Measurements from ENCODE around the gene PGPEP1.
"Not testable (repeated sequence)": the region's sequence is repeated elsewhere in the genome, so short reads cannot be mapped to it uniquely, and the experiment has no call there.

PGPEP1 gene

DNA sequence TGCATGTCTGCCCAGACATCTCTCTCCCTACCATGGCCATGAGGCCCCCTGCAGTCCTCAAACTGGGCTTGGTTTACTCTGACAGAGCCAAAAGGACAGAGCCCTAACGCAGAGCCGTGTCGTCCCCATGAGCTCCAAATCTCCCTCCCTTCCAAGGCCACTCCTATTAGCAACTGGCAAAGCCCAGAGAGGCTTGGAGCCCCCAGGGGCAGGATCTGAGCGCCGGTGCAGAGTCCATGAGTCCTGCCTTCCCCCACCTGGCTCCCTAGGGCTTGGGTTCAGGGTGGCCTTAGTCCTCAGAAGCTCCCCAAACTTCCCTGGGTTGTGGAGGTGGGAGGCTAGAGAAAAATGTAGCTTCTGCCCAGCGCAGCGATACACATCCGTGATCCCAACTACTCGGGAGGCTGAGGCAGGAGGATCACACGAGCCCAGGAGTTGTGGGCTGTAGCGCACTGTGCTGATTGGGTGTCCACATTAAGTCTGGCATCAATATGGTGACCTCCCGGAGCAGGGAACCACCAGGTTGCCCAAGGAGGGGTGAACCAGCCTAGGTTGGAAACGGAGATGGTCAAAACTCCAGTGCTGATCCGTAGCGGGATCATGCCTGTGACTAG lies 7.4 kb upstream of the PGPEP1 start:
- no peak for DNase-seq (ENCODE audit: low spot score)

DNA sequence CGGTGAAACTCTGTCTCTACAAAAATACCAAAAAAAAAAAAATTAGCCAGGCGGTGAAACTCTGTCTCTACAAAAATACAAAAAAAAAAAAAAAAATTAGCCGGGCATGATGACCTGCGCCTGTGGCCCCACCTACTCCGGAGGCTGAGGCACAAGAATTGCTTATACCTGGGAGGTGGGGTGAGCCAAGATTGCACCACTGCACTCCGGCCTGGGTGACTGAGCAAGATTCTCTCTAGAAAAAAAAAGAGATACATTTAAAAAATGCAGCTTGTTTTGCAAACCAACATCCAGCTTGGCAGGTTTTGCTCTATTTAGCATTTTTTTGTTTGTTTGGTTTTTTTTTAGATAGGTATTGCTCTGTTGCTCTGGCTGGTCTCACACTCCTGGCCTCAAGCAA lies 6.7 kb upstream of the PGPEP1 start:
- DNase-seq (ENCODE audit: low spot score): no peak

DNA sequence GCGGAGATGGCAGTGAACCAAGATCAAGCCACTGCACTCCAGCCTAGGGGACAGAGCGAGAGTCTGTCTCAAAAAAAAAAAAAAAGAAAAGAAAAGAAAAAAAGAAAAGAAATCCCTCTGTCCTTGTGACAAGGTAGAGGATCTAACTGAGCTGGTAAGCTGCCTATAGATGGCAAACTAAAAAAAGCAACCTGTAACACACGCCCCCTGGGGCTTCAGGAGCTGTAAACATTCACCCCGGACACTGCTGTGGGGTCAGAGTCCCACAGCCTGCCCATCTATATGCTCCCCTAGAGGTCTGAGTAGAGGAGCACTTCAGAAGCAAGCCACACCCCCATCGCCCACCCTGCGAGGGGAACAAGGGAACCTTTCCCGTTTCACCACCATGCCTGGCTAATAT lies 4.3 kb upstream of the PGPEP1 start:
- DNase-seq (ENCODE audit: low spot score): no peak

GRCh38 chr19:18338541-18338940 lies 1.9 kb upstream of the PGPEP1 start:
- DNase-seq (ENCODE audit: low spot score): no peak

GRCh38 chr19:18339723-18340122 lies 675 bp upstream of the PGPEP1 start:
- DNase-seq (ENCODE audit: low spot score): peak; percentile 50

DNA sequence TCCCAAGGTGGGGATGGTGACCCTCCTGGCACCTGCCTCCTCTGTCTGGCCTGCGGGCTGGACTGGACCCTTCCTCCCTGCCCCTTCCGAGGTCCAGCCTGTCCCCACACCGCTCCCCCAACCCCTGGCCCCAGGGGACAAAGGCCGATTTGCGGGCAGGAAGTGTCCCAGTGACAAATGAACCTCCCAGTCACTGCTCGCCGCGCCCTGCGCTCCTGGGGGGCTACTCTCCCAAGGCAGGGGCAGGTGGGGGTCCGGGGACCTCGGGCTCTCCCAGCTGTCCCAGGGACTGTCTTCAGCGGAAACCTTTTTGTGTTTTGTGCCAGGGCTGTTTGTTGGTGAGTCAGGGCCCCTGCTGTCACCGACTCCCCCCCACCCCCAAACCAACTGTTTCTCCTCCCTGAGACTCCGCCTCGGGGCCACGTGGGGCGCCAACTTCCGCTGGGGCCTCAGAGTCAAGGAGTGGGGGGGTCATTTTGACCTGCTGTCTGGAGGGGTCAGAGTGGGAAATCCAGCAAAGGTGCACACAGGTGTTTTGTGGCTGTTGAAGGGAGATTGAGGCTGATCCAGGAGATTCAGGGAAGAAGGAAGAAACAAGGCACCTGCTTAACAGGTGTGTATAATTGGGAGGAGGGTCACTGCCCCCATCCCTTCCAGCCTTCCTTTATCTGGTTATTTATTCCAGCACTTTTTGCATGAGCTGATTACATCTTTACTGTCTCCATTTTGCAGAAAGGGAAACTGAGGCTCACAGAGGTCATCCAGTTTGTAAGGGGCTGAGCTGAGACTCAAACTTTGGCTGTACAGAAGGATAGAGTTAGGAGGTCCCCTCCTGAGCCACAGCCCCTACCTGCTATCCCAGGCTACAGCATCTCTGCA lies 831 bp downstream of the PGPEP1 start:
- peak; percentile 82 for DNase-seq (ENCODE audit: low spot score)

GRCh38 chr19:18342090-18342632 lies 1.8 kb downstream of the PGPEP1 start:
- no peak for DNase-seq (ENCODE audit: low spot score)

DNA sequence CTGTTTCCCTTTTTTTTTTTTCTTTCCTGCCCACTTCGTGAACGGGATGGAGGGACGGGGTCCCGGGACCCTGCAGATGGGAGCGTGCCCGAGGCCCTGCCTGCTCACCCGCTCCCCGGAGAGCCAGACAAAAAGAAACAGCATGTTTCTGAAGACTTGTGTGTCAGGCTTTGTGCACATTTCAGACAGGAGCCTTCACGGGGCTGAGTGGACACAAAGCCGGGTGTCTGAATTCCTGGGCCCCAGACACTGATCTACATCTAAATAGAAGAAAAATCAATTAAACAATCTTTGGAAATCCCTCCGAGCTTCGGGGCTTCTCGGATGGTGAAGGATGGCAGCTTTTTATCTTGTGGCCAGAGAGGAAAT lies 4.2 kb downstream of the PGPEP1 start:
- DNase-seq (ENCODE audit: low spot score): no peak

DNA sequence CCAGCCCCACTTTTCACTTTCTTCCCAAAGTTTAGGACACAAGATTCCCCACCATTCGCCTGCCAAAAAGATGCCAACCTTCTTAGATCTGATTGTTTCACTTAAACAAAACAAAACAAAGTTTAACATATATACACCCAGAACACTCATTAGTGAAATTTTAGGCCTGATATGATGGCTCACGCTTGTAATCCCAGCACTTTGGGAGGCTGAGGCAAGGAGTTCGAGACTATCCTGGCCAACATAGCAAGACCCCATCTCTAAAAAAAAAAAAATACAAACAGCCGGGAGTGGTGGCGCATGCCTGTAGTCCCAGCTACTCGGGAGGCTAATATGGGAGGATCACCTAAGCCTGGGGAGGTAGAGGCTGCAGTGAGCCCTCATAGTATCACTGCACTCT lies 4.9 kb downstream of the PGPEP1 start:
- no peak for DNase-seq (ENCODE audit: low spot score)

DNA sequence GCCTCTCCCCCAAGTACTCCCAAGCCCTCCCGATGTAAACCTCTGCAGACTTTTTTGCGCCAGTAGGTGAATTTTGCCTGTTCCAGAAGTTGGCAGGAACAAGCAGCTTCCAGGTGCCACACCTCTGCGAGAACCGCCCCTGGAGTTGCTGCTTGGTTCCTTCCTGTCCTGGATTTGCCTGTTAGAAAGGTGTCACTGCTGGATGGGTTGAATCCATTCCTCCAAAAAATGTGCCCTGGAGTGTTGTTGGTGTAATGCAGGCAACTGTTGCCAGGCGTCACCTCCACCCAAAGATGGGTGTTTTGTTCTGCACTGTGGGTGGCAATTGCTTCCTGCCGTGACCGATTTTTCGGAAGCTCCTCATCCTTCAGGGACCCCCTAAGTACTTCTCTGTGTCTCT lies 5.7 kb downstream of the PGPEP1 start:
- no peak for DNase-seq (ENCODE audit: low spot score)

GRCh38 chr19:18348171-18348570 lies 7.8 kb downstream of the PGPEP1 start:
- no peak for DNase-seq (ENCODE audit: low spot score)

DNA sequence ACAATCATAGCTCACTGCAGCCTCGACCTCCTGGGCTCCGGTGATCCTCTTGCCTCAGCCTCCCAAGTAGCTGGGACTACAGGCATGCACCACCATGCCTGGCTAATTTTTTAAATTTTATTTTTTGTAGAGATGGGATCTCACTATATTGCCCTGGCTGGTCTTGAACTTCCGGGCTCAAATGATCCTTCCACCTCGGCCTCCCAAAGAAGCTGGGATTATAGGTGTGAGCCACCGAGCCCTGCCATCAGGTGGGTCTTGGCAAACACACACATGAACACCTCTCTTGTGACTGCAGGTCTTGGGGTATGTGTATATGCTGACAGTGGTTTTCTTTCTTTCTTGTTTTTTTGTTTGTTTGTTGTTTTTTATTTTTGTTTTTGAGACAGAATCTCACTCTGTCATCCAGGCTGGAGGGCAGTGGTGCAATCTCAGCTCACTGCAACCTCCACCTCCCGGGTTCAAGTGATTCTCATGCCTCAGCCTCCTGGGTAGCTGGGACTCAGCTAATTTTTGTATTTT lies 8.5 kb downstream of the PGPEP1 start:
- DNase-seq (ENCODE audit: low spot score): not testable (repeated sequence)

GRCh38 chr19:18349524-18350128 lies 9.2 kb downstream of the PGPEP1 start:
- no peak for DNase-seq (ENCODE audit: low spot score)

- DNase-seq (ENCODE audit: low spot score): no peak
Observed at GRCh38 chr19:18350490-18350889, 10.1 kb downstream of the PGPEP1 start.

GRCh38 chr19:18351544-18351943 lies 11.1 kb downstream of the PGPEP1 start:
- DNase-seq (ENCODE audit: low spot score): no peak

GRCh38 chr19:18353378-18354005 lies 13.1 kb downstream of the PGPEP1 start:
- no peak for DNase-seq (ENCODE audit: low spot score)

DNA sequence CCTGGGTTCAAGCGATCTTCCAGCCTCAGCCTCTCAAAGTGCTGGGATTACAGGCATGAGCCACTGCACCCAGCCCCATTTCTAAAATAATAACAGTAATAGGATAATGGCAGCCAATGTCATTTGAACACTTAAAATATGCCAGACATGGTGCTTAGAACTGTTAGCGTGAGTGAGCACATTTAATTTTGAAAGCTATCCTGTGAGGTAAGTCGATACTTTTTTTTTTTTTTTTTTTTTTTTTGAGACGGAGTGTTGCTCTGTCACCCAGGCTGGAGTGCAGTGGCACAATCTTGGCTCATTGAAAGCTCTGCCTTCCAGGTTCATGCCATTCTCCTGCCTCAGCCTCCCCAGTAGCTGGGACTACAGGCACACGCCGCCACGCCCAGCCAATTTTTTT lies 14.3 kb downstream of the PGPEP1 start:
- not testable (repeated sequence) for DNase-seq (ENCODE audit: low spot score)

- no peak for DNase-seq (ENCODE audit: low spot score)
Observed at GRCh38 chr19:18357041-18357440, 16.6 kb downstream of the PGPEP1 start.

DNA sequence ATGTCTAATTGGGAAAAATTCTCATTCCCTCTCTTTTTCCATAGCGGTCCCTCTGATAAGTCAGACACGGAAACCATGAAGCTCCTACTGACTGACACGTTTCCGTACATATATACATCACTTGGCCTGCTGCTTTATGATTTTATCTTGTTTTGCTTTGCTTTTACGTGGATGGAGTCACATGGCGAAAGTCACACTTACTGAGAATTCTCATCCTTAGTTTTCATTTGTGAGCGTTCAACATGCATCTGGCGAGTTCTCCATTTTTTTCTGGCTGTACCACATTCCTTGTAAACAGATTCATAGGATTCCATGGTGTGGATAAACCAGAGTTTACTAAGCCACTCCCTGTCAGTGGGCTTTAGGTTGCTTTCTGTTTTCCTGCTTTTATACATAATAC lies 21.2 kb downstream of the PGPEP1 start:
- DNase-seq (ENCODE audit: low spot score): no peak

GRCh38 chr19:18362934-18363542 lies 22.6 kb downstream of the PGPEP1 start:
- DNase-seq (ENCODE audit: low spot score): no peak

DNA sequence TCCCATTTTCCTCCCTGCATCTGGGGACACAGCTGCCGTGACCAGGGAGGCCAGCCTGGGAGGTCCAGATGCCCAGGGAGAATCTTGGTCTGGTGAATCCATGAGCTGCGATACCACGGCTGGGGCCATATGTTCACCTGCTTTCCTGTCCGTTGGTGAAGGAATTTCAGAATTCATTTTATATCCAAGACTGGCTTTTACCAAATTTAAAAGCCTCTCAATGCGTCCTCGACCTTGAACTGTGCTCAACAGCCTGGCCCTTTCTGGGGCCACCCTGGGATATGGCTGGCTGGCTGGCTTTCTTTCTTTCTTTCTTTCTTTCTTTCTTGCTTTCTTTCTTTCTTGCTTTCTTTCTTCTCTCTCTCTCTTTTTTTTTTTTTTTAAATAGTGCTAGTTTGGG lies 23.4 kb downstream of the PGPEP1 start:
- no peak for DNase-seq (ENCODE audit: low spot score)

DNA sequence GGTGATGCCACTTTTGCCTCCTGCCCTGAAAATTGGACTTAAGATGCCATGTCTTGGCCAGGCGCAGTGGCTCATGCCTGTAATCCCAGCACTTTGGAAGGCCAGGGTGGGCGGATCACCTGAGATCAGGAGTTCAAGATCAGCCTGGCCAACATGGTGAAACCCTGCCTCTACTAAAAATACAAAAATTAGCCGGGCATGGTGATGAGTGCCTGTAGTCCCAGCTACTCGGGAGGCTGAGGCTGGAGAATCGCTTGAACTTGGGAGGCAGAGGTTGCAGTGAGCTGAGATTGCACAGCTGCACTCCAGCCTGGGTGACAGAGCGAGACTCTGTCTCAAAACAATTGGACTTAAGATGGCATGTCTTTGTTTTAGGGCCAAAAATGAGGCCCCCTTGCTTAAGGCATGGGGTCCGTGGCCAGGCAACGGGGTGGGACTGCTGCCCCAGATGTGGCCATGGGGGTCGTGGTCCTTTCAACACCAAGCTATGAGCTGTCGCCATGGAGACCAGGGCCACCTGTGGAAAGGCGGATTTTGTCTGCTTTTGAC lies 24.0 kb downstream of the PGPEP1 start:
- DNase-seq (ENCODE audit: low spot score): not testable (repeated sequence)

All from RKO (cell line).